ENCODE data around the gene JMJD7.

JMJD7 gene

GRCh38 chr15:41885321-41885720 is 57.4 kb downstream of the JMJD7 start:
- no peak for DNase-seq

DNA sequence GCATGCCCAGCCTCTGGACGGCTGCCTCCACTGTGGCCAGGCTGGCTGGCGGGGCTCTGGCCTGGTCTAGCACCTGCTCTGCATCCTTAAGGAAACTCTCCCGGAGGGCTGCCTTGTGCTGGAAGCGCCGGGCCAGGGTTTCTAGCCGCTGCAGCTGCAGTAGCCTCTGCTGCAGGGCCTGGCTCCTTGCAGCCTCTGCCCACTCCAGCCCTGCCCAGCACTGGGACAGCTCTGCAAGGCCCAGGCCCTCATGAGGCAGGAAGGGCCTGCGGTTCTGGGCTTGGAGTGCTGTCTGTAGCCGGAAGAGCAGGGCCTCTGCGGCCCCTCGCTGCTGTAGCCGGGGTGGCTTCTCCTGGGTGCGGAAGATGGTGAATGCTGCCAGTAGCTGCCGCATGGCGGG is 57.9 kb downstream of the JMJD7 start:
- no peak for DNase-seq

- DNase-seq = no peak
Observed at GRCh38 chr15:41886741-41887140, 58.8 kb downstream of the JMJD7 start.

DNA sequence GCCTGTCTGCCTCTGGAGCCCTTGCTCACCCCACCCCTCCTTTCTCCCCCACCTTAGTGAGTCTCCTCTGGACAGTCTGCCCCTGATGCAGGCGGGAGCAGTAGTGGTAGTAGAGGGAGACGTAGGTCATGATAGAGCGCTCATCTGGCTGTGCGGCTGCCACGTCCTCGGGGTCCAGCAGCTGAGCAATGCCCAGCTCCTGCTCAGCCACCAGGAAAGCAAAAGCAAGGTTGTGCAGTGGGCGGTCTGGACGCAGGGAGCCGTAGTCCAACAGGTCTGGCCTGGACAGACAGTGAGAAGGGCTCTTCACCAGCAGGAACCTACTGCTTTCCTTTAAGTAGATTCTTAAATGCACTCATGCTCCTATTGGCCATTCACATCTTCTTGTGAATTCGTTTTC is 59.3 kb downstream of the JMJD7 start:
- DNase-seq = no peak
